ENCODE measurements around the gene CTNNB1.

CTNNB1 gene

GRCh38 chr3:41210966-41211365 is 11.7 kb downstream of the CTNNB1 start:
- in situ Hi-C loops (cut with HindIII; ENCODE audit: low pct_ligation_motif_present, low sequenced_read_pairs) = no loop called here
- TF ChIP-seq CTCF (IDR thresholded peaks at IDR 0.05; ENCODE audit: low read depth, low read length, missing control alignments) = no peak
- no peak overlapping the region for H3K4me3 ChIP-seq (ENCODE audit: low read depth, low read length)
- H3K27ac ChIP-seq = no peak overlapping the region
- no peak for DNase-seq
- H3K27me3 ChIP-seq (replicated peaks) = no peaks in the 10 kb centered on the region
- H3K36me3 ChIP-seq (replicated peaks) = no peaks in the 10 kb centered on the region

GRCh38 chr3:41212088-41212487 is 12.8 kb downstream of the CTNNB1 start:
- DNase-seq = no peak
- H3K4me3 ChIP-seq (ENCODE audit: low read depth, low read length) = no peak overlapping the region
- H3K27ac ChIP-seq = no peak overlapping the region
- H3K36me3 ChIP-seq (replicated peaks) = no peaks in the 10 kb centered on the region
- in situ Hi-C loops (cut with HindIII; ENCODE audit: low pct_ligation_motif_present, low sequenced_read_pairs) = no loop called here
- H3K27me3 ChIP-seq (replicated peaks) = no peaks in the 10 kb centered on the region
- no peak for TF ChIP-seq CTCF (IDR thresholded peaks at IDR 0.05; ENCODE audit: low read depth, low read length, missing control alignments)

- in situ Hi-C loops (cut with HindIII; ENCODE audit: low pct_ligation_motif_present, low sequenced_read_pairs) = no loop called here
- no peak for DNase-seq
- TF ChIP-seq CTCF (IDR thresholded peaks at IDR 0.05; ENCODE audit: low read depth, low read length, missing control alignments) = no peak
- H3K27ac ChIP-seq = no peak overlapping the region
- no peak overlapping the region for H3K4me3 ChIP-seq (ENCODE audit: low read depth, low read length)
- H3K27me3 ChIP-seq (replicated peaks) = no peaks in the 10 kb centered on the region
- H3K36me3 ChIP-seq (replicated peaks) = no peaks in the 10 kb centered on the region
Observed at GRCh38 chr3:41213588-41213987, 14.3 kb downstream of the CTNNB1 start.

- no peak for TF ChIP-seq CTCF (IDR thresholded peaks at IDR 0.05; ENCODE audit: low read depth, low read length, missing control alignments)
- Histone ChIP-seq H3K36me3 (replicated peaks) (no peaks in the 10 kb centered on the region), H3K27me3 (replicated peaks) (no peaks in the 10 kb centered on the region), H3K4me3 (ENCODE audit: low read depth, low read length) (no peak overlapping the region), H3K27ac (no peak overlapping the region)
- DNase-seq = no peak
- in situ Hi-C loops (cut with HindIII; ENCODE audit: low pct_ligation_motif_present, low sequenced_read_pairs) = no loop called here
Observed at GRCh38 chr3:41216422-41216821, 17.1 kb downstream of the CTNNB1 start.

- Histone ChIP-seq H3K27me3 (replicated peaks) (no peaks in the 10 kb centered on the region), H3K27ac (no peak overlapping the region), H3K36me3 (replicated peaks) (no peaks in the 10 kb centered on the region), H3K4me3 (ENCODE audit: low read depth, low read length) (no peak overlapping the region)
- no peak for TF ChIP-seq CTCF (IDR thresholded peaks at IDR 0.05; ENCODE audit: low read depth, low read length, missing control alignments)
- DNase-seq = no peak
- in situ Hi-C loops (cut with HindIII; ENCODE audit: low pct_ligation_motif_present, low sequenced_read_pairs) = no loop called here
Observed at GRCh38 chr3:41216993-41217392, 17.7 kb downstream of the CTNNB1 start.

- no peaks in the 10 kb centered on the region for H3K27me3 ChIP-seq (replicated peaks)
- peaks cover 1% of the 10 kb centered on the region for H3K36me3 ChIP-seq (replicated peaks)
- in situ Hi-C loops (cut with HindIII; ENCODE audit: low pct_ligation_motif_present, low sequenced_read_pairs) = no loop called here
- TF ChIP-seq CTCF (IDR thresholded peaks at IDR 0.05; ENCODE audit: low read depth, low read length, missing control alignments) = no peak
- DNase-seq = no peak
- no peak overlapping the region for H3K27ac ChIP-seq
- H3K4me3 ChIP-seq (ENCODE audit: low read depth, low read length) = no peak overlapping the region
Observed at GRCh38 chr3:41219424-41219823, 20.1 kb downstream of the CTNNB1 start.

Measured in brain microvascular endothelial cell (primary cell).